NCI-H1930 (cell line): ENCODE data around the gene TNFSF15.

Source experiments
- DNase-seq, 2 experiments: peaks; one replicate each; lab custom pipeline; 2025; lab: John Stamatoyannopoulos, UW

Gene TNFSF15

DNA sequence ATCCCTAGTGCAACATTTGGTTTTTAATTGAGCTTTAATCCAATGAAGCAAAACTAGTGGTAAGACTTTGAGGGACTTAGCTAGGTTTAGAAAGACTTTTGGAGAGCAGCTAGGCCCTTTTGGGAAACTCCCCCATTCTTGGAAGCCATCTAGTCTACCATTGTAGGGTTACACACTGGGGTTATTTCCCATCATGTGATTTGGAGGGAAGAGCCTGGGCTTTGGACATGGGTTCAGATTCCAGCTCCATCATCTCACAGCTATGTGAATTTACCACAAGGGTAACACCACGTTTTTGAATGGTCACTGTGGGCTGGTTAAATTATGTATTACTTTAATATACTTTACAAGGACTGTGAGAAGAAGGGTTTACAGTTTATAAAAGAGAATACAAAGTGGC, 18.3 kb upstream of the TNFSF15 start:
- DNase-seq: no peak

DNA sequence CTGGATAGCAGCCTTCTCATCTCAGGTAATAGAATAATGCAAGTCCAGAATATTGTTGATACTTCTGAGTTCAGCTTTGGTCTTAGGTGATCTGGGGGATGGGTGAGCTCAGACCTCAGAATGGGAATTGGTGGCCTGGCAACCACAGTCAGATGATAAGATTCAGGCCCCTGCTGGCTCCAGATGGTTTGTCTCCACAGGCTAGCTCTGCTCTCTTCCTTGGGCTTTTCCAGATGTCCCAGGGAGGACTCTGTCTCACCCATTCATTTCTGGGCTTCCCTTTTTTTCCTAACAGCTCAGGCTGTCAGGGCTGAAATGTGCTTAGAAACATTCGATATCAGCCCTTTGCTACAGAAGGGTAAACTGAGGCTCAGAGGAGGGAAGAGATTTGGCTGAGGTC, 17.6 kb upstream of the TNFSF15 start:
- DNase-seq: no peak

DNA sequence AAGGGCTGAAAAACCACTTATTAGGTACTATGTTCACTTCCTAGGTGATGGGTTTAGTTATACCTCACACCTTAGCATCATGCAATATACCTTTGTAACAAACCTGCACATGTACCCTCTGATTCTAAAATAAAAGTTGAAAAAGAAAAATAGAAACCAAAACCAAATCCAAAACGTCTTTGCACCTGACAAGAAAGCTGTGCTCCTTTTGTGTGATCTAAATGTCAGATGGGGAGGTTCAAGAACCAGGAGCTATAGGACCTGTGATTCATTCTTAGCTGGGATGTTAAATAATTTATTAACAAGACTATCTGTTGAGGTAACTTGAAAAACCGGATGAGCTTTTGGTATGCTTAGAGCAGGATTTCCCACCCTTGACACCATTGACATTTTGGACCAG, 16.9 kb upstream of the TNFSF15 start:
- DNase-seq: no peak

DNA sequence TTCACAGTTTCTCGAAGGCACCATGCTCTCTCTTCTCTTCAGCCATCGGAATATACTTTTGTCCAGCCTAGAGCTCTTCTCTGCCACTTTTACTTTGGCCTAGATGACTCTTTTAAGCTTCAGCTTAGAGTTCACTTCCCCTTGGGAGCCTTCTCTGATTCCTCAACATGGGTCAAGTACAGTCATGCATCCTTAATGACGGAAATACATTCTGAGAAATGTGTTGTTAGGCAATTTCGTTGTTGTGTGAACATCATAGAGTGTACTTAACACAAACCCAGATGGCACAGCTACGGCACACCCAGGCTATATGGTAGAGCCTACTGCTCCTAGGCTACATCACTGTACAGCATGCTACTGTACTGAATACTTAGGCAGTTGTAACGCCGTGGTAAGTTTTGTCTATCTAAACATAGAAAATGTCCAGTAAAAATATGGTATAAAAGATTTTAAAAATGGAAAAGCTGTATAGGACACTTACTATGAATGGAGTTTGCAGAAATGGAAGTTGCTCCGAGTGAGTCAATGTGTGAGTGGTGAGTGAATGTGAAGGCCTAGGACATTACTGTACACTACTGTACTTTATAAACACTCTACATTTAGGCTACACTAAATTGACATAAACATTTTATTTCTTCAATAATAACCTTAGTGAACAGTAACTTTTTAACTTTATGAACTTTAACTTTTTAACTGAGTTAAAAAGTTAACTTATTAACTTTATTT, 15.1 kb upstream of the TNFSF15 start:
- DNase-seq: no peak

DNA sequence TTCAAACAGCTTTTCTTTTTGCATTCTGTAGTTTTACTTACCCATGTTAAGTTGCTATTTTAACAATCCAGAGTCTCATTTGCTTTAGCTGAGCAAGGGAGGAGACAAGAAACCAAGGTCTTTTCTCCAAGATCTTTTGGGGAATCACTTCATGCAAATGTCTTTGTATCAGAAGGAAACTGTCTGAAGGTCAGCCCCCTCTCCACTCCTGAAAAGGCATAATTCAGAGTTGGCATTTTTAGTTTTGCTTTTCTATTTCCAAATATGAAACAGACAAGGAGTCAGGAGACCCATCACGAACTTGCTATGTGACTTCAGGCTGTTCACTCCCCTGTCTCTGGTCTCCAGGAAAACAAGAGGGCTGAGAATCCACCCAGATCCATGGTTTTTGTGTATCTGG, 12.3 kb upstream of the TNFSF15 start:
- DNase-seq: no peak

DNA sequence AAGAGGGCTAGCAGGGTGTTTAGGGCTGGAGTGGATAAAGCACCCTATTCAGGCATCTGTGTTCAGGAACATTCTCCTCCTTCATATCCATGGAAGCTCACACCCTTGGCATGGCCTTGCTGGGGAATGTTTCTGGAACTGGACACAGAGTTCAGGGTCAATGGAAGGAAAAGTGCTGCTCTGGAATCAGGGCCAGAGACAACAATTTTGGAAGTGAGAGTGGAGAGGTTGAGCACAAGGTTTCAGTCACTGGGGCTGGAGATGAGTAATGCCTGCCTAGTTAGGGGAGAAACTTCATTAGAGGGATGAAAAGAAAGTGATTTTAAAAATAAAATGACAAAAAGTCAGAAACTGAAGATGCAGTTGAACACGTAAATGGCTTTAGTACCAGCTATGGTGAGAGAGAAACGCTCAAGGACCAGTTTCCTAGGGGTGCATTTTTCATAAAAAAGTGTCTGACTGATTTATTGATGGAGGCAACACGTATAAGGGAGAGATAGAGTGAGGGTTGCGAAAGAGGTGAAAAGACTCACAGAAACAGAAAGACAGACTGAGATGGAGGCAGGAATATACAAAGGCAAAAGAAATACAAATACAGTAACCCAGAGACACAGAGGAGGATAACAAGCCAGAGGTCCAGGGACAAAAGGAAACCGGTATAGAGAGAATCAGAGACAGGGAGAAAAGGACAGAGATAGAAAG, 8.0 kb upstream of the TNFSF15 start:
- no peak for DNase-seq

DNA sequence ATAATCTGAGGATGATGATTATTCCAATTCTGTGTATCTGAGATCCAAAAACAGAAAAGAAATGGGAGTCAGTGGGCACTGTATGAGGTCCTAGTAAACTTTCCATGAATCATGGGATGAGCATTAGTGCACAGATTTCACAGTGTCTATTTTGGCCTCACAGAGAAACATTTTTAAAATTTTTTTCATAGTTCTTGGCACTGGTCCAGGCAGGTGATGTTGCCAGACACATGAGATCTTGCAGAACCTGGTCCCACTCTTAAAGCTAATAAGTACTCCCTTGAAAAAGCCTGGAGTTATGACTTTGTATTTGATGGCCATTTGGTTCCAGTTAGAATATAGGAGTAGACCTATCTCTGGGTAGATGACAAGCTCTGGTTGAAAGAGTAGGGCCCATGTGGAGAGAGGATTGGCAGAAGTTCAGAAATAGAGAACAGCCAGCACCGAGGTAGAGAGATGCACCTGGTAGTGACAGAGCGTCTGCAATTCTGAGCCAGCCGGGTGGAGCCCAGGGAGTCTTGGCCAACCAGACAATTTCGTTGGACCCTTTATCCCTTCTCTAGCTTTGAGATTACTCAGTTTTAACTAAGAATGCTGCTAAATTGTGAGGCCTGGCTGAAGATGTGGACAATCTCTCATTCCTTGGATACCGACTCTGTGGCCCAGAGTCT, 6.3 kb upstream of the TNFSF15 start:
- no peak for DNase-seq

DNA sequence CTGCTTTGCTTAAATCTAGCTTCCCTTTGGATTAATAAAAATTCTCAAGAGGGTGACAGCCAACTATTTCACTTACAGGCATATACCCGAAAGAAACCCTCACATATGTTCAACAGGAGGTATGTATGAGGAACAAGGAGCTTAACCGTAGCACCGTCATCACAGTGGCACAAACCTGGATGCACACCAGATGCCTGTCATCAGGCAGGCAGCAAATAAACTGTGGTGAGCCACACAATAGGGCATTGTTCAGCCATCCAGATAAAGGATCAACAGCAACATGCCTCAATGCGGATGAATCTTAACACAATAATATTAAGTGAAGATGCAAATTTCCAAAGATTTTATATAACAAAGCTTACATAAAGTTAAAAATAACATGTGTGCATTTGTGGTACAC, 5.5 kb upstream of the TNFSF15 start:
- no peak for DNase-seq

DNA sequence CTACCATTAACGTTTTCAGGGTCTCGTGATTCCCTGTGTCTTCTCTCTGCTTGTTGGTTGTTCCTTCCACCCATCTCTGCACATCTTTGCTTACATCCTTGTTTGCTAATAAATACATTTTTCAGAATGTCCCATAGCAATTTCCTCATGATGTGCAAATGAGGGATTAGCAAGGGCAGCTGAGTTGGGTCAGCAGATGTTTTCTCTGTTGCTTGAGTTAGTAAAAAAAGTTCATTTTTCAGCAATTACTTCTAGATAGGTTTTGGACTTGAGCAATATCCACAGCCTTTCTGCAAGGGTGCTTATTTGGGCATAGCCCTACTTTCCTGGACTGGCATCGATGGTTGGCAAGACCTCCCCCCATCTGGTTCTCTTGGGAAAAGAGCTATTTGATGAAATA, 4.8 kb upstream of the TNFSF15 start:
- DNase-seq: no peak

DNA sequence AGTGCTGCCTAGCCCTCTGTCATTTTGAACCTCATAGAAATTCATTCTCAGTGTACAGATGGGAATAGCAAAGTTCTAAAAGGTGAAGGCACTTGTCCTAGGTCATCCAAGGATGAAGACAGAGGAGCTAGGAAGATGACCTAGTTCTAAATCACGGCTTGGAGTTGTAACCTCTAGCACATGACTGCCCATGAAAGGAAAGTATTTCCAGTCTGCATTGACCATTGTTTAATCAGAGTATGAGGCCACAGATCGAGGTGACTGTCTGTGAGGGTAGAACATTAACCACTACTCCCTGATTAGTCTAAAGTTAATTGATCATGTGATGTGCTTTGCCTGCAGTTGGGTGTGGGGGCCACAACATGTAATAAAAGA, 674 bp upstream of the TNFSF15 start:
- DNase-seq: no peak

DNA sequence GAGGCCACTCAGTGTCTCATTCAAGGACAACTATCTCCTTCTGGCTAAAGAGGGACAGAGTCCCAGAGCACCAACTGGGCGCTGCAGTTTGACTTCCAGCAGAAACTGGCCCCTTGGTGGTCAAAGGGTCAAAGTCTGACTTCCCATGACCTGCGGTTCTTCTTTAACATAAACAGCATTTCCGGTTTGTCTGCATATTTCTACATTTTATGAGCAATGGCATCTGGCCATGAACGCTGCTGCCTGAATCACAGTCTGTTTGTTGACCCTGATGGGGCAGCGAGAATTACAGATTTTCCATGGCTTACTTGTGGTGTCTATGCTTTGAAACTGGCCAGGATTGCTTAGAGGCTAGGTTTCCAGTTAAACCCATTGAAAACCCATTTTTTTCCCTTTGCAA, 1.3 kb downstream of the TNFSF15 start:
- no peak for DNase-seq

DNA sequence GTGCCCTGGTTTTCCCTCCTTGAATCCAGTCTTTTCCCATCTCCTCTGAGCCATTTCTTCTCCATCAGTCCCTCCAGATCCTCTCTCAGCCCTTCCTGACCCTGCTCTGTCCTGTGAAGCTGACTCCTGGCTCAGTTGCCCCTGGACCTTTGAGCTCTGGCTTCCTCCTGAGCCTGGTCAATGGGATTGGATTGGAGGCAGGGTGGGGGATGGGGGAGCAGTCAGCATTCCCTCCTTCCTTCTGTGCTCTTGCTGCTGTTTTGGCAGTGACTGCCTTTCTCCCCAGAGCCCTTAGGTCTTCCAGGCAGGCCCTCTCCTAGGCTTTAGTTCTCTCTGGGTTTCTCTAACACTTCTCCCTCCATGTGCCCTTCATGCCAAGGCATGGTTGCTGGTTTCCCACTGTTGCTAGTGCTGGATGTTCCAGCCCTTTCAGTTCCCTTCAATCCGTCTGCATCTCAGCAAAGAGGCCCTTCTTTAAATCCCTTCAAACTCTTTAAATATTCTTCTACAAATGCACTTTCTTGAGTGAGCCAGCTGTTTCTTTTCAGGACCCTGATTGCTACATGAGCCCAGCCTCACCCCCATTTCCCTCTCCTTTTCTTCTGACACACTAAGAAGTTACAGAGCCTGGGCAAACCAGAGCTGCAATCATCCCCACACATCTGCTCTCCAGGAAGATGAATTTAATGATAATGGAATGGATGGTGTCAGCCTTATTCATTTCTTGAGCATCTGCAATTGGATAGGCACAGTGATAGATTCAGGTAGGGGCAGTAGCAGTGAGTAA, 2.2 kb downstream of the TNFSF15 start:
- DNase-seq: no peak

DNA sequence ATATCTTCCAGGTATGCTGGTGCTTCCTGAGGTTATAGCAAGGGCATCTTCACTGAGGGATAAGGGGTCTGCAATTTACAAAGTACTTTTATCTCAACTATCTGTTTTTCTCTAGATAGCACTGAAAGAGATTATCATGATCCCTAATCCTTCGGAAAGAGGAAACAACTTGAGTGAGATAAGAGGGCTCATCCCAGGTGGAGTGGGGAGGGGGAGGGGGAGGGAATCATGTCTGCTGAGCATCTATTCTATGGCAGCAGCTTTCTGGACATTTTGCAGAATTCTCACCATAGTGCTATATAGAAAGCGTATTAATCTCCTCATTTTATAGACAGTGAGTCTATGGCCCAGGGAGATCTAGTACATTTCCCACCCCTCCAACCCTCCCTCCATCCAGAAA, 5.9 kb downstream of the TNFSF15 start:
- DNase-seq: no peak

DNA sequence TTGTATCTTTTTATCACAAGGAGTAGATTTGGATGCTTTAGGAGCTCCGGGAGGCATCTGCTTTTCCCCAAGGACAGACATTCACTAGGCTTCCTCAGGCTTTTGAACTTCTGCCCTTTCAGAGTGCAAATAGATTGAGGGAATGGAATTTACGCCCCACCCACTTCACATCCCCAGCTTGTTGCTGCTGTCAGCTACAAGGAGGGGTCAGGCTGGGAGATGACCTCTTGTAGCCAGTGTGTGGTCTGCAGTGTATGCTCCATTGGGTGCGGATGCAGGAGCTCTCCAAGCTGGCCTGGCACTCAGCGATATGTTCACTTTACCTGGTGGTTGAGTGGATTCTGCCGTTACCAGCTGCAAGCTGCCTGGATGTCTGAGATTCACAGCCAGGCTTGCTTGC, 6.4 kb downstream of the TNFSF15 start:
- DNase-seq: no peak

DNA sequence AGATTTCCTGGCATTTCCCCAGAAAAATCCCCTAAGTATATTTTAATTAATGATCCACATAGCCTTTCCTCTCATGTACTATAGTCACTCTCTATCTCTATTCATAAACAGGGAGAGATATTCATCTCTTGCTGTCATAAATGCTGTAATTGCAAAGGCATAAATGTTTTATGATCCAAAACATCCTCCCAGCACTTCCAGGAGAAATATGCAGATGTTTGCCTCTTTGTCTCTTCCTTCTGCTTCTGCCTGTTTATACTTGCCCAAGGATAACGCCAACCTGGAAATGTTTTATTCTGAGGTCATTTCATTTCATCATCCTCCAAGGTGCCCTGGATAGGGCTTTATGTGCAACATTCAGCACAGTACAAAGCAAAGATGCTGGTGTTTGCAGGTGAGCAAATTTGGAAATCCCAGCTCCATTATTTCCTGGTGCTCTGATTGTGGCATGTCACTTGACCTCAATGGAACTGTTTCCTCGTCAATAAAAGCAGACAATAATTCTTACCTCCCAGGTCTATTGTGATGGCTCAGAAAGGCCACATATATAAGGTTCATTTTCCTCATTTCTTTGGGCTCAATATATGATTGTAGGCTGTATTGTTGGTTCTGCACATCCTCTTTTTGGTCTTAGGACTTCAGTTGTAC, 6.9 kb downstream of the TNFSF15 start:
- peak in 1 of 2 experiments; percentile 21 for DNase-seq

DNA sequence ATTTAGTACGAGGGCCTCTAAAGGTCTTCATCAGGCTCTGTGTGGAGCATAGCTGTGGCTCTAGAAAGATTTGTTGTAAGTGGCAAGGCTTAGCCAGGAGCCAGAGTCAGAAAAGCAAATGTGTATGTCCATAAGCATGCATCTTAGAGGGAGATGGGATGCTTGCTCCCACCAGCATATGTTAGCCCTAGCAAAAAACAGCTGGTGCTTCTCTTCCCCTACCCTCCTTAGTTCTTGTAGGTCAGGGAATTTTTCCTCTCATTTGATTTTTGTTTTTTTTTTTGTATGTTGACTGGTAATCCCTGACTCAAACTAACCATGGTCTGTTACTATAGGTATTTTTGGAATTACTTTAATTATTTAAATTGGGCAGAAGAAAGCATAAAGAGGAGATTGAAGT, 7.7 kb downstream of the TNFSF15 start:
- DNase-seq: no peak

DNA sequence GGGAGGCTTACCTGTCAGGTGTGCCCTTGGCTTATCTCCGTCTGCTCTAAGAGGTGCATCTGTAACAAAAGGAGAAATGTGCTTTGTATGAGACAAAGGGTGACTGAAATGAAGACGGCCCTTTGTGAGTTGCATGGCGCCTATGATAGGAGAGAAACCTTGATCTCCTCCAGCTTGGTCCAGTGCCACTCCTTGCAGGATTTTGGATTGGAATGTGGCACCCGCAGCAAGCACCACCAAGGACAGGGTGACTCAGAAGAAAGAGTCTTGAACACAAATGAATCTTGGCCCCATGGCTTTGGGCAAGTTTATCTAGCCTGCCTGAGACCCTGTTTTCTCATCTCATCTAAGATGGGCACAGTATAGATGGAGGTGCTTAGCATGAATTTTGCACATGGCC, 13.4 kb downstream of the TNFSF15 start:
- no peak for DNase-seq

DNA sequence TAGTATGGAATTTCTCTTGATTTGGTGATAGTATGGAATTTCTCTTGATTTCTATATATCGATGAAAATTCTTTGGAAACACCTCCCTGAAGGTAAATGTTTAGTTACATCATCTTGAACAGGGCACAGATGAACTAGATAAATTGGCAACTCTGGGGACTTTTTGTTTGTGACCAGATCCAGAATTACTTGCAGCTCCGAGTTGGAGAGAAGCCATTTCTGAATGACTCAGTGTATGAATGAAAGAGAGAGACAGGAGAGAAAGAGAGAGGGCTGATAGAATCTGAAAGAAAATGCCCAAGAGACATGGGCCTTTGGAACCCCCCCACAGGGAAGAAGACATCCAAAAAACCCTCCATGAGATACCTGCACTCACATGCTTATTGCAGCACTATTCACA, 14.1 kb downstream of the TNFSF15 start:
- no peak for DNase-seq

DNA sequence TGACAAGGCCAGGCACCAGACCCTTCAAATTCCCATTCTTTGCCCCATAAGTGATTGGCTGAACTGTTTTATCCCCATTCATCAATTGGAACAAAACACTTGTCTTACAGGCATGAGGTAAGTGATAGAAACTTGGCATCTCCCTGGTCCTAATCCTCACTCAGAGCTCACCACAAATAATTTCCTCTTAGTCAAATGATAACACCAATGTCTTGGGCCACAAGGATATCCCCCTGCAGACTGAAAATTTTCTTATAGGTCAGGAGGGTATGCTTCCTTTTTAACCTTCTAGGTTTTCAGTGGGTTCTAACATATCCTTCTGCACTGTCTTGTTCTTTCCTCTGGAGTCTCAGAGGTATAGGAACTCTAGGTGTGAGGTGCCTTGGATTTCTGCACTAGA, 14.5 kb downstream of the TNFSF15 start:
- DNase-seq: no peak

DNA sequence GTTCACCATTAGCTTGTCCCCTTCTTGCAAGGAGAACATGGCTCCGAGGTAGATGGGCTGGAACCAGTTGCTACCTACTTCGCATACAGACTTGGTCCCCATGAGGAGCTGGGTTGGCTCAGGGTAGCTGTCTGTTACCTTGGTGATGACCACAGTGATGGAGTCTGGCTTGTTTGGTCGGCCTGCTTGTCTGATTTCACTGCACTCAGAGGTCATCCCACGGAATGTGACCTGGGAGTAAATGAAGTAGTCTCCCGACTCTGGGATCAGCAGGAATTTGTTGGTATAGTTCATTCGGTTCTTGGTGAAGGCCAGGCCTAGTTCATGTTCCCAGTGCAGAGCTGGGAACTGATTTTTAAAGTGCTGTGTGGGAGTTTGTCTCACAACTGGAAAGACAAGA, 15.3 kb downstream of the TNFSF15 start:
- no peak for DNase-seq

DNA sequence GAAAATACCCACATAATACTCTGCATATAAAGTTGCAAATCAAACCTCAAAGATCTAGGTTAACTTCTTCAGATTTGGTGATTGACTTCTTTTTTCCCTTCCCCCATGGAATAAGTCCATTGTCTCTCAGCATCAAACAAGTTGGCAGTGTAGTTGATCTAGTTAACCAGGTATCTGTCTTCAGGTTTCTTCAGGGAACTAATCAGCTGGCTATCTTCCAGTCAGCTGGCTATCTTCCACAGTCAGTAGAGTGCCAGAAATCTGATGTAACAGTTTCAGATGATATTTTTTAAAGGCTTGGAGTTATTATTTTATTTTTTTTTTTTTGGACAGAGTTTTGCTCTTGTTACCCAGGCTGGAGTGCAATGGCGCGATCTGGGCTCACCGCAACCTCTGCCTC, 16.8 kb downstream of the TNFSF15 start:
- DNase-seq: no peak
